ENCODE results near the gene ARAP2.

DNA sequence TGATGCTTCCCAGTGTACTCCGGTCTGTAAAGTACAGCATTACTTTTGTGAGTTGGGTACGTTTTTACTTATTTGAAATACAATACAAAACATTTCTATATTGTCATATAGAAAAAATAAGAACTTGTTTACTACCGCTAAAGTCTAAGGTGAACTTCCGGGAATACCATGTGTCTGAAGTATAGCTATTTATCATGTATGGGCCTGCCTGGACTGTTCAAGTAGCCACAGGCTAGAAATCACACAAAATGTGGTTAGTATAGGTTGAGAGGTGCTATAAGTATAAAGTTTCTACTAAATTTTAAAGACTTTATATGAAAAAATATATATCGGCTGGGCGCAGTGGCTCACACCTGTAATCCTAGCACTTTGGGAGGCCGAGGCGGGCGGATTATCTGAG is 152.3 kb downstream of the ARAP2 start:
- no peak for TF ChIP-seq CTCF (IDR thresholded peaks at IDR 0.05; ENCODE audit: low read depth, low read length)
- TF ChIP-seq EZH2phosphoT487 (IDR thresholded peaks at IDR 0.05; ENCODE audit: low read depth), result no peak
